NCI-H345 treated with DMSO at 0.1 percent for 48 hours (cell line): ENCODE measurements around the gene IFNL3.

ENCODE experiments used
- DNase-seq: peaks from one replicate; lab custom pipeline; 2025; ENCODE audit not compliant: unreplicated experiment; lab: John Stamatoyannopoulos, UW

IFNL3 gene

DNA sequence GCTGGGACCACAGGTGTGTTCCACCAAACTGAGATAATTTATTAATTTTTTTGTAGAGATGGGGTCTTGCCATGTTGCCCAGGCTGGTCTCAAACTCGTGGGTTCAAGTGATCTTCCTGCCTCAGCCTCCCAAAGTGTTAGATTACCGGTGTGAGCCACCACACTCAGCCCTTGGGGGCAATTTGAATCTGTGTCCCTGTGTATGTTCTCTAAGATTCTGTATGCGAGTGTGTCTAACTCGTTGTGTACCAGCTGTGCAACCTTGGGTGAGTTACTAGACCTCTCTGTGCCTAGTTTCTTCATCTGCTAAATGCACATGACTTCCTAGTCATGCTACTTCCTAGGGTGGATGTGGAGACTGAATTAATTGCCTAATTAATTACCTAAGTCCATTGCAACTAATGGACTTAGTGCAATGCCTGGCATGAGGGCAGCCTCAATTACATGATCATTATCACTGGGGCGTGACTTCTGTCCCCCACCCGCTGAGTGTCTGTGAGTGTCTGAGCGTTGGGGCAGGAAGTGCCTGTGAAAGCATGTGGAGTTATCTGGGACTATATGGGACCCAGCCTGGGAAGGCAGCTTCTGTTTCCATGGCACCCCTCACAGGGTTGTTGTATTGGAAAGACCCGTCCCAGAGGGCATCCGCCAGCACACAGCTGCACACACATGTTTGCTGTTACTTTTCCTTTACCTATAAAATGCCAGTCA lies 49.8 kb downstream of the IFNL3 start:
- no peak for DNase-seq

DNA sequence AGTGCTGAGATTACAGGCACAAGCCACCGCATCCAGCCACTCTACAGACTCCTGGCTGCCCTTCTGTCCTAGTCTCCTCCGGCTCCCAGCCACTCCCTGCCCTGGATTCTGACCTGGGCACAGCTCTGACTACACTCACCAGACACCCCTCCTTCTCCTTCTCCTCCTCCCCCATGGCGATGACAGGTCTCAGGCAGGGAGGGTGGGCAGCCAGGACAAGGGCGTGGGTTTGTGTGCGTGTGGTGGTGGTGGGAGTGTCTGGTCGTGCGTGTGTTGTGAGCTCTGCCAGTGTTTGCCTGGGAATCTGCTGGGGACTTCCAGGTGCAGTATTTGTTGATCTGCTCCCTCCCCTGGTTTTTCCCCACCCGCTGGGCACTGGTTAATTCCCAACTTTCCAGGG lies 51.0 kb downstream of the IFNL3 start:
- no peak for DNase-seq
